WI38 (cell line): ENCODE results near the gene ADGB.

Source experiments
- H3K4me3 ChIP-seq: 2 replicates; pipeline ENCODE4 v1.5.1; 2011; ENCODE audit warnings: low read depth, mild to moderate bottlenecking, control low read depth, low read length
- TF ChIP-seq, protein P1 (sequence below): IDR thresholded peaks from 2 replicates; pipeline ENCODE4 v1.5.1; 2012; ENCODE audit warnings: low read depth, mild to moderate bottlenecking, control low read depth, low read length

Gene ADGB

DNA sequence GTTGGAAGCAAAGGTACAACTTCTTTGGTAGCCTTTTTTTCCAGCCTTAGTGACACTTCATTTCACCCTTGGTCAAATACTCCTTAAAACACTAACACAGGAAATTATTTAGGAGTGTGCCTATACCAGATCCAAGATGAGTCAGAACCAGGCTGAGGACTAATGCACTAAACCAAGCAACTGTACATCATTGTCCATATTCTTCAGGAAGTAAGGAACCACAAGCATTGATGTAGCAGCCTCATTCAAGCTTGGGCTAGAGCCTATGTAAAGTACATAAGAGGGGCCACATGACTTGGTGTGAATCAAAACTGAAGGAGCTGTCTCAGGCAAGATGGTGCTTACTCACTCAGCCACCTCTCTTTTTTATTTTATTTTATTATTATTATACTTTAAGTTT, 20.7 kb upstream of the ADGB start:
- TF ChIP-seq, protein P1, sequence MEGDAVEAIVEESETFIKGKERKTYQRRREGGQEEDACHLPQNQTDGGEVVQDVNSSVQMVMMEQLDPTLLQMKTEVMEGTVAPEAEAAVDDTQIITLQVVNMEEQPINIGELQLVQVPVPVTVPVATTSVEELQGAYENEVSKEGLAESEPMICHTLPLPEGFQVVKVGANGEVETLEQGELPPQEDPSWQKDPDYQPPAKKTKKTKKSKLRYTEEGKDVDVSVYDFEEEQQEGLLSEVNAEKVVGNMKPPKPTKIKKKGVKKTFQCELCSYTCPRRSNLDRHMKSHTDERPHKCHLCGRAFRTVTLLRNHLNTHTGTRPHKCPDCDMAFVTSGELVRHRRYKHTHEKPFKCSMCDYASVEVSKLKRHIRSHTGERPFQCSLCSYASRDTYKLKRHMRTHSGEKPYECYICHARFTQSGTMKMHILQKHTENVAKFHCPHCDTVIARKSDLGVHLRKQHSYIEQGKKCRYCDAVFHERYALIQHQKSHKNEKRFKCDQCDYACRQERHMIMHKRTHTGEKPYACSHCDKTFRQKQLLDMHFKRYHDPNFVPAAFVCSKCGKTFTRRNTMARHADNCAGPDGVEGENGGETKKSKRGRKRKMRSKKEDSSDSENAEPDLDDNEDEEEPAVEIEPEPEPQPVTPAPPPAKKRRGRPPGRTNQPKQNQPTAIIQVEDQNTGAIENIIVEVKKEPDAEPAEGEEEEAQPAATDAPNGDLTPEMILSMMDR, result no peak
- H3K4me3 ChIP-seq, result no peak overlapping the region

DNA sequence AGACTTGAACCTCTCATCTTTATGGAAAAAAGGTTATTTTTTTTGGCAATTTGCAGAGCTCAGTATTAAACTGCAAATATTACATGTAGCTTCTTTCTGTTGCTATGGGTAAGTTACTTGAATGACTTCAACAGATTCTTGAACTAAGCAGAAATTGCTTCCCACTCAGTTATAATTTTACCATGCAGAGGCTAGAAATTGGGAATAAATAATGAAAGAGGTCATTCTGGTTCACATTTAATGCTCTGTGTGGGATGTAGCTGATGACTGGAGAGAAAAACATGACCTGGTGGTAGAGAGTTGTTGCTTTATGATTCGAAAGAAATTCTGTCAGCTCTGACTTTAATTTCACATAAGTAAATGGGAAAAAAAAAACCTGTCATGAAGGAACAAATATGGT, 16.8 kb upstream of the ADGB start:
- no peak overlapping the region for H3K4me3 ChIP-seq
- TF ChIP-seq, protein P1, result no peak

- TF ChIP-seq, protein P1, result no peak
- H3K4me3 ChIP-seq, result no peak overlapping the region
These were observed 15.9 kb upstream of the ADGB start for GRCh38 chr6:146582857-146583256.

- TF ChIP-seq, protein P1, result no peak
These were observed 14.8 kb upstream of the ADGB start for GRCh38 chr6:146583966-146584365.

DNA sequence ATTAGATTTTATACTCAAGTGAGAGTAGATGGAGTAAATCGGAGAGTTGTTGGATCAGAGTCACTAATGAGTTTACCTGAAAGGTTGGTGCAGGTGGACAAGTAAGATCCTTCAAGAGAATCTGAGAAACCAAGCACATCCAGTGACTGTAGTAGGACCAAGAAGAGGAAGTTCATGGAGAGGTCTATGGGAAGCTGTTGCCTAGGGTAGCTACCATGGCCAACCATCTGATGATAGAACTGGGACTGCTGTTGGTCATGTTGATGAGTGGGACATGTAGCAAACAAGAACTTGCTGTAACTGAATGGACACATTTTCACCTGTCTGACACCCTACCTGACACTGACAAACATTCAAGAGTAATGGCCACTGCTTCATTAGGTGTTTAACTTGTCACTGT, 11.3 kb upstream of the ADGB start:
- H3K4me3 ChIP-seq, result no peak overlapping the region
- TF ChIP-seq, protein P1, result no peak

More at GRCh38 chr6:146583966-146584365, 14.8 kb upstream of the ADGB start:
- H3K4me3 ChIP-seq, result no peak overlapping the region

GRCh38 chr6:146590492-146590891, 8.3 kb upstream of the ADGB start:
- TF ChIP-seq, protein P1, result no peak
- H3K4me3 ChIP-seq, result no peak overlapping the region

GRCh38 chr6:146592451-146592850, 6.3 kb upstream of the ADGB start:
- H3K4me3 ChIP-seq, result no peak overlapping the region
- TF ChIP-seq, protein P1, result no peak
